ENCODE results near the gene CCDC149.

GRCh38 chr4:24801136-24801855 is 111.5 kb downstream of the CCDC149 start:
- no peak for TF ChIP-seq CTCF (IDR thresholded peaks at IDR 0.05; ENCODE audit: borderline replicate concordance, extremely low read depth, low read length, poor library complexity, severe bottlenecking)
- no peak for TF ChIP-seq EZH2 (IDR thresholded peaks at IDR 0.05; ENCODE audit: borderline replicate concordance, low read depth, low read length, severe bottlenecking)

Measured in DND-41 (cell line).